CD4-positive, alpha-beta T cell treated with Interleukin-10 for 1 hour (primary cell): ENCODE results near the gene SPOUT1.
"Not testable (repeated sequence)": the region's sequence is repeated elsewhere in the genome, so short reads cannot be mapped to it uniquely, and the experiment has no call there.

Experiments used
- DNase-seq: peaks from one replicate; pipeline ENCODE4 v3.0.0-alpha.2; 2020

SPOUT1 gene

GRCh38 chr9:128829477-128830251 lies at the start of gene SPOUT1:
TSS of gene SPOUT1 (minus strand) at chr9:128829794. CDS start at chr9:128829780, 14 bp downstream.
- peak; percentile 96 for DNase-seq

- no peak for DNase-seq
Observed at GRCh38 chr9:128877852-128878251, 48.3 kb upstream of the SPOUT1 start.

DNA sequence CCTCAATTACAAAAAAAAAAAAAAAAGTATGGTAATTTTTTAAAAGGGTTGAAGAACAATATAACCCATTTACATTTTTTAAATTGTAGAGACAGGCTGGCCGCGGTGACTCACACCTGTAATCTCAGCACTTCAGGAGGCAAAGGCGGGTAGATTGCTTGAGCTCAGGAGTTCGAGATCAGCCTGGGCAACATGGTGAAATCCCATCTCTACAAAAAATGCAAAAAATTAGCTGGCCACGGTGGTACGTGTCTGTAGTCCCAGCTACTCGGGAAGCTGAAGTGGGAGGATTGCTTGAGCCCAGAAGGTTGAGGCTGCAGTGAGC lies 41.3 kb upstream of the SPOUT1 start:
- DNase-seq: not testable (repeated sequence)

GRCh38 chr9:128870128-128870940 lies 40.7 kb upstream of the SPOUT1 start:
- DNase-seq: no peak

DNA sequence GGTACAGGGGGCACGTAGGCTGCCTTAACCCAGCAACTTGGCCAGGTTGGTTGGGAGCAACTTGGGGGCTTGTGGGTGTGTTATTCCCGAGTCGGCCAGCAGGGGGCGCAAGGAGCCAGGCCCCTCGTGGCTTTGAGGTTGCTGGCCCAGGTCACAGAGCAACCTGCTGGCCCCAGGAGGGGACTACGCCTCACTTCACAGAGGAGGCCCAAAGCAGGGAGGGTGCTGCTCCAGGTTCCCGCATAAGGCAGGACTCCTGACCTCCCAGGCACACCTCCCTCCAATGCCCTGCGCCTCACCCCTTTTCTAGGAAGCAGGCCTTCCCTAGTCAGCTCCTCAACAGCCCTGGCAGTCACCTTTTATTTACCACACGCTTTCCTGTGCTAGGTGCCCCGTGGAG lies 34.1 kb upstream of the SPOUT1 start:
- DNase-seq: peak; percentile 83

- no peak for DNase-seq
Observed at GRCh38 chr9:128862401-128862851, 32.8 kb upstream of the SPOUT1 start.

GRCh38 chr9:128861501-128861900 lies 31.9 kb upstream of the SPOUT1 start:
- no peak for DNase-seq

GRCh38 chr9:128860937-128861336 lies 31.3 kb upstream of the SPOUT1 start:
- DNase-seq: no peak

DNA sequence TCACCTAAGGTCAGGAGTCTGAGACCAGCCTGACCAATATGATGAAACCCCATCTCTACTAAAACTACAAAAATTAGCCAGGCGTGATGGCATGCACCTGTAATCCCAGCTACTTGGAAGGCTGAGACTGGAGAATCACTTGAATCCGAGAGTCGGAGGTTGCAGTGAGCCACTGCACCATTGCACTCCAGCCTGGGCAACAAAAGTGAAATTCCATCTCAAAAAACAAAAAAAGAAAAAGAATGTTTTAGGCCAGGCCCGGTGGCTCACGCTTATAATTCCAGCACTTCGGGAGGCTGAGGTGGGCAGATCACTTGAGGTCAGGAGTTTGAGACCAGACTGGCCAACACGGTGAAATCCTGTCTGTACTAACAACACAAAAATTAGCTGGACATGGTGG lies 28.9 kb upstream of the SPOUT1 start:
- DNase-seq: not testable (repeated sequence)

DNA sequence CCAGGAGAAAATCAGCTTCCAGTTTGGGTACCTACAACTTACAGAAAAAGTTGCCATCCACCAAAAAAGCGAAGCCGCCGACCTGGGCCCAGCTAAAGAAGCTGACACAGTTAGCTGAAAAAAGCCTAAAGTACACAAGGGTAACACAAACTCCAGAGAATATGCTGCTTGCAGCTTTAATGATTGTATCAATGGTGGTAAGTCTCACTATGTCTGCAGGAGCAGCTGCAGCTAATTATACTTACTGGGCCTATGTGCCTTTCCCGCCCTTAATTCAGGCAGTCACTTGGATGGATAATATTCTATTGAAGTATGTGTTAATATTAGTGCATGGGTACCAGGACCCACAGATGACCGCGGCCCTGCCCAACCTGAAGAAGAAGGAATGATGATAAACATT lies 24.9 kb upstream of the SPOUT1 start:
- DNase-seq: not testable (repeated sequence)

DNA sequence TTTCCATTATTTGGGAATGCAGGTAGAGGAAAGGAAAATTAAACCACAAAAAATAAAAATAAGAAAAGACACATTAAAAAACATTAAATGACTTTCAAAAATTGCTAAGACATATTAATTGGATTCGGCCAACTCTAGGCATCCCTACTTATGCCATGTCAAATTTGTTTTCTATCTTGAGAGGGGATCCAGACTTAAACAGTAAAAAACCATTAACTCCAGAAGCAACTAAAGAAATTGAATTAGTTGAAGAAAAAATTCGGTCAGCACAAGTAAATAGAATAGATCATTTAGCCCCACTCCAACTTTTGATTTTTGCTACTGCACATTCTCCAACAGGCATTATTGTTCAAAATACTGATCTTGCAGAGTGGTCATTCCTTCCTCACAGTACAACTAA lies 23.1 kb upstream of the SPOUT1 start:
- not testable (repeated sequence) for DNase-seq

DNA sequence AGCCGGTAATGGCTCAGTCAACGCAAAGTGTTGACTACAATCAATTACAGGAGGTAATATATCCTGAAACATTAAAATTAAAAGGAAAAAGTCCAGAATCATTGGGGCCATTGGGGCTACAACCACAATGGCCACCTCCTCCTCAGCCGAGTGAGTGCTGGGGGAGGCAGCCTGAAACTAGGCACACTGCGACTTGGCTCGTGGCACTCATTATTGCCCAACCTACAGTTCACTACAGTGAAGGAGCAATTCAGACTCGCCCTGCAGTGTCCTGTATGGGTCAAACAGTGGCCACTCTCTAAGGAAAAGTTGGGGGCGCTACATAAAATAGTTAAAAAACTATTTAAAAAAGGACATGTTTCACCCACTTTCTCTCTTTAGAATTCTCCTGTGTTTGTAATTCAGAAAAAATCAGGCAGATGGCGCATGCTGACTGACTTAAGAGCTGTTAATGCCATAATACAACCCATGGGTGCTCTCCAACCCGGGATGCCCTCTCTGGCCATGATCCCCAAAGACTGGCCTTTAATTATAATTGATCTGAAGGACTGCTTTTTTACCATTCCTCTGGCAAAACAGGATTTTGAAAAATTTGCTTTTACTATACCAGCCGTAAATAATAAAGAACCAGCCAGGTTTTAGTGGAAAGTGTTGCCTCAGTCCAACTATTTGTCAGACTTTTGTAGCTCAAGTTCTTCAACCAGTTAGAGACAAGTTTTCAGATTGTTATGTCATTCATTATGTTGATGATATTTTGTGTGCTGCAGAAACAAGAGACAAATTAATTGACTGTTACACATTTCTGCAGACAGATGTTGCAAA lies 22.4 kb upstream of the SPOUT1 start:
- DNase-seq: peak; percentile 34

DNA sequence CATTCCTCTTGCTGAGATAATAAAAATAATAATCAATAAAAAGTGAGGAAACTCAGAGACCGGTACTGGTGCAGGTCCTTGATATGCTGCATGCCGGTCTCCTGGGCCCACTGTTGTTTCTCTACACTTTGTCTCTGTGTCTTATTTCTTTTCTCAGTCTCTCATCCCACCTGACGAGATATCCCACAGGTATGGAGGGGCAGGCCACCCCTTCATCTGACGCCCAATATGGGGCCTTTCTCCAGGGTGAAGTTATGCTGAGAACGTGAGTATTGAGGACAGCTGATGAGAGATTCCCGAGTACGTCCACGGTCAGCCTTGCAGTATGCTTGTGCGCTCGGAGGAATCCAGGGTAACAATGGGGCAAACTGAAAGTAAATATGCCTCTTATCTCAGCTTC lies 21.4 kb upstream of the SPOUT1 start:
- DNase-seq: not testable (repeated sequence)

GRCh38 chr9:128847803-128848202 lies 18.2 kb upstream of the SPOUT1 start:
- DNase-seq: no peak

- no peak for DNase-seq
Observed at GRCh38 chr9:128846680-128847030, 17.1 kb upstream of the SPOUT1 start.

GRCh38 chr9:128845186-128845931 lies 15.8 kb upstream of the SPOUT1 start:
- no peak for DNase-seq

- not testable (repeated sequence) for DNase-seq
Observed at GRCh38 chr9:128843171-128843570, 13.6 kb upstream of the SPOUT1 start.

GRCh38 chr9:128841694-128842492 lies 12.3 kb upstream of the SPOUT1 start:
- no peak for DNase-seq

- no peak for DNase-seq
Observed at GRCh38 chr9:128840524-128840923, 10.9 kb upstream of the SPOUT1 start.

GRCh38 chr9:128838338-128838737 lies 8.7 kb upstream of the SPOUT1 start:
- no peak for DNase-seq

DNA sequence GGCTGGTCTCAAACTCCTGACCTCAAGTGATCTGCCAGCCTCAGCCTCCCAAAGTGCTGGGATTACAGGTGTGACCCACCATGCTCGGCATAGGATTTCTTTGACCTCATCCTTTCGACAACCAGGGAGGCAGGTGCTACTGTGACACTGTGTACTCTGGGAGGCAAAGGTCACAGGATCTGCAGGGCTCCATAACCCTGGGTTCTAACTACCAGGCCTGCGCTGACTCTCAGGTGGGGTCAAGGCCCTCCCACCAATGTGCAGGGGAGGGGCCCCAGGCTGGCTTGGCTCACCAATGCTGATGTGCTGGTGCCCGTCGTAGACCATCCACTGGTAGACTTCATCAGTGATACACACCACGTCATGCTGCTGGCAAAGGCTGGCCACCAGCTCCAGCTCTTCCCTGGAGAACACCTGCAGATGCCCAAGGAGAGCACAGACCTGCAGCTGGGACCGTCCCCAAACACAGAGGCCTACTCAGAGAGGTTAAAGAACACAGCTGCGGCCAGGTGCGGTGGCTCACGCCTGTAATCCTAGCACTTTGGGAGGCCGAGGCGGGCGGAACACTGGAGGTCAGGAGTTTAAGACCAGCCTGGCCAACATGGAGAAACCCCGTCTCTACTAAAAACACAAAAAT lies 7.0 kb upstream of the SPOUT1 start:
- DNase-seq: no peak
